HEK293 (cell line): Measurements from ENCODE around the gene APOH.

ENCODE experiments used
- CTCF ChIA-PET: fragments of 350-600 bp; formaldehyde crosslinking; extraction: SDS; loops from one replicate; lab custom pipeline; 2021; ENCODE audit warnings: antibody characterized with exemption; lab: Yijun Ruan, JAX
- POLR2A ChIA-PET: fragments of 300-600 bp; formaldehyde crosslinking; extraction: SDS; loops from one replicate; lab custom pipeline; 2020; ENCODE audit warnings: antibody characterized with exemption, inconsistent platforms; lab: Yijun Ruan, JAX
- H3K27ac ChIP-seq: fragments of 200-500 bp; sonication (Bioruptor generic); 2 replicates; pipeline ENCODE4 v1.5.1; 2014; ENCODE audit warnings: low read depth, low read length, control low read depth, inconsistent platforms; ENCODE audit errors: extremely low read depth
- H3K36me3 ChIP-seq, 2 experiments: fragments of 200-500 bp in 1 of 2; sonication (Bioruptor generic) in 1 of 2; 1 replicate in 1 of 2; 2 replicates in 1 of 2; pipeline ENCODE4 v1.5.1; 2014 to 2017; ENCODE audit warnings: inconsistent platforms in 2 of 2, low read length in 2 of 2; ENCODE audit not compliant: control insufficient read depth in 2 of 2, insufficient read depth in 1 of 2
- H3K4me1 ChIP-seq: fragments of 200-500 bp; sonication (Bioruptor generic); 2 replicates; pipeline ENCODE4 v1.5.1; 2014; ENCODE audit warnings: mild to moderate bottlenecking, low read length, inconsistent platforms; ENCODE audit not compliant: control insufficient read depth, insufficient read depth
- H3K4me3 ChIP-seq: 2 replicates; pipeline ENCODE4 v1.5.1; 2011; ENCODE audit warnings: low read depth, mild to moderate bottlenecking, control low read depth, low read length, moderate library complexity
- H3K9me3 ChIP-seq: fragments of 200-500 bp; sonication (Bioruptor generic); 2 replicates; pipeline ENCODE4 v1.5.1; 2014; ENCODE audit warnings: low read depth, low read length, inconsistent platforms; ENCODE audit not compliant: control insufficient read depth, insufficient read depth
- EGR2 ChIP-seq: fragments of 450-650 bp; formaldehyde crosslinking; IDR thresholded peaks from 2 replicates; pipeline ENCODE4 v1.5.1; 2016; ENCODE audit warnings: low read depth, missing biosample characterization, missing genetic modification characterization
- GFI1B ChIP-seq: fragments of 450-650 bp; formaldehyde crosslinking; IDR thresholded peaks from 2 replicates; pipeline ENCODE4 v1.5.1; 2016; ENCODE audit warnings: missing biosample characterization, missing genetic modification characterization
- GLIS2 ChIP-seq: fragments of 450-650 bp; formaldehyde crosslinking; IDR thresholded peaks from 2 replicates; pipeline ENCODE4 v1.5.1; 2016; ENCODE audit warnings: missing biosample characterization, missing genetic modification characterization
- KLF16 ChIP-seq: fragments of 450-650 bp; formaldehyde crosslinking; IDR thresholded peaks from 2 replicates; pipeline ENCODE4 v1.5.1; 2017; ENCODE audit warnings: missing biosample characterization, missing genetic modification characterization
- KLF7 ChIP-seq: fragments of 450-650 bp; formaldehyde crosslinking; IDR thresholded peaks from 2 replicates; pipeline ENCODE4 v1.5.1; 2016; ENCODE audit warnings: missing biosample characterization, missing genetic modification characterization, borderline replicate concordance
- MYNN ChIP-seq: fragments of 450-650 bp; formaldehyde crosslinking; IDR thresholded peaks from 2 replicates; pipeline ENCODE4 v1.5.1; 2016; ENCODE audit warnings: missing biosample characterization, missing genetic modification characterization, borderline replicate concordance
- MZF1 ChIP-seq: fragments of 450-650 bp; formaldehyde crosslinking; IDR thresholded peaks from 2 replicates; pipeline ENCODE4 v1.5.1; 2017; ENCODE audit warnings: missing biosample characterization, missing genetic modification characterization, borderline replicate concordance
- TCF7L2 ChIP-seq: IDR thresholded peaks from 2 replicates; pipeline ENCODE4 v1.6.1; 2011; ENCODE audit warnings: low read depth, mild to moderate bottlenecking, inconsistent platforms, low read length, moderate library complexity, borderline replicate concordance
- ZNF121 ChIP-seq: fragments of 450-650 bp; formaldehyde crosslinking; IDR thresholded peaks from 2 replicates; pipeline ENCODE4 v1.5.1; 2016; ENCODE audit warnings: missing biosample characterization, missing genetic modification characterization
- ZNF138 ChIP-seq: fragments of 450-650 bp; formaldehyde crosslinking; IDR thresholded peaks from 2 replicates; pipeline ENCODE4 v1.5.1; 2016; ENCODE audit warnings: missing biosample characterization, missing genetic modification characterization, borderline replicate concordance
- ZNF140 ChIP-seq: fragments of 450-650 bp; formaldehyde crosslinking; IDR thresholded peaks from 2 replicates; pipeline ENCODE4 v1.5.1; 2016; ENCODE audit warnings: missing biosample characterization, missing genetic modification characterization
- ZNF292 ChIP-seq: fragments of 450-650 bp; formaldehyde crosslinking; IDR thresholded peaks from 2 replicates; pipeline ENCODE4 v1.5.1; 2016; ENCODE audit warnings: low read depth, missing biosample characterization, missing genetic modification characterization, borderline replicate concordance
- ZNF366 ChIP-seq: fragments of 450-650 bp; formaldehyde crosslinking; conservative IDR thresholded peaks from 2 replicates; pipeline ENCODE4 v1.5.1; 2016; ENCODE audit warnings: missing biosample characterization, missing genetic modification characterization
- ZNF473 ChIP-seq: fragments of 450-650 bp; formaldehyde crosslinking; IDR thresholded peaks from 2 replicates; pipeline ENCODE4 v1.5.1; 2017; ENCODE audit warnings: missing biosample characterization, missing genetic modification characterization
- ZNF626 ChIP-seq: fragments of 450-650 bp; sonication (Bioruptor Pico); formaldehyde crosslinking; IDR thresholded peaks from 2 replicates; pipeline ENCODE4 v1.5.1; 2018; ENCODE audit warnings: missing biosample characterization, missing genetic modification characterization, inconsistent platforms
- ZNF843 ChIP-seq: fragments of 450-650 bp; formaldehyde crosslinking; IDR thresholded peaks from 2 replicates; pipeline ENCODE4 v1.5.1; 2016; ENCODE audit warnings: missing biosample characterization, missing genetic modification characterization
- TF ChIP-seq, protein P1 (sequence below): fragments of 450-650 bp; formaldehyde crosslinking; IDR thresholded peaks from 2 replicates; pipeline ENCODE4 v1.5.1; 2016; ENCODE audit warnings: missing biosample characterization, missing genetic modification characterization
- TF ChIP-seq, protein P2 (sequence below): fragments of 450-650 bp; formaldehyde crosslinking; IDR thresholded peaks from 2 replicates; pipeline ENCODE4 v1.5.1; 2016; ENCODE audit warnings: missing biosample characterization, missing genetic modification characterization
- TF ChIP-seq, protein P3 (sequence below): IDR thresholded peaks from 2 replicates; pipeline ENCODE4 v1.6.1; 2011; ENCODE audit warnings: mild to moderate bottlenecking, low read depth, low read length, borderline replicate concordance

APOH gene

GRCh38 chr17:66222798-66223350 lies 6.3 kb downstream of the APOH start:
- POLR2A ChIA-PET, result no interaction called here
- no peak for TF ChIP-seq MZF1 (tag by site-specific recombination)
- TF ChIP-seq, protein P1, sequence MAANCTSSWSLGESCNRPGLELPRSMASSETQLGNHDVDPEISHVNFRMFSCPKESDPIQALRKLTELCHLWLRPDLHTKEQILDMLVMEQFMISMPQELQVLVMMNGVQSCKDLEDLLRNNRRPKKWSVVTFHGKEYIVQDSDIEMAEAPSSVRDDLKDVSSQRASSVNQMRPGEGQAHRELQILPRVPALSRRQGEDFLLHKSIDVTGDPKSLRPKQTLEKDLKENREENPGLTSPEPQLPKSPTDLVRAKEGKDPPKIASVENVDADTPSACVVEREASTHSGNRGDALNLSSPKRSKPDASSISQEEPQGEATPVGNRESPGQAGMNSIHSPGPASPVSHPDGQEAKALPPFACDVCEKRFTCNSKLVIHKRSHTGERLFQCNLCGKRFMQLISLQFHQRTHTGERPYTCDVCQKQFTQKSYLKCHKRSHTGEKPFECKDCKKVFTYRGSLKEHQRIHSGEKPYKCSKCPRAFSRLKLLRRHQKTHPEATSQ (tag by site-specific recombination), result no peak
- no peak for TF ChIP-seq TCF7L2
- TF ChIP-seq ZNF626 (tag by site-specific recombination), result no peak
- TF ChIP-seq EGR2 (tag by site-specific recombination), result no peak
- TF ChIP-seq KLF7 (tag by site-specific recombination), result no peak
- no peak for TF ChIP-seq ZNF473 (tag by site-specific recombination)
- TF ChIP-seq ZNF292 (tag by site-specific recombination), result no peak
- no peak for TF ChIP-seq MYNN (tag by site-specific recombination)
- TF ChIP-seq ZNF843 (tag by site-specific recombination), result no peak
- no peak for TF ChIP-seq ZNF138
- TF ChIP-seq, all 188 proteins: peak for 0
- no peaks in the 10 kb centered on the region for H3K36me3 ChIP-seq
- CTCF ChIA-PET, result no interaction called here
- H3K9me3 ChIP-seq, result no peaks in the 10 kb centered on the region
- no peak overlapping the region for H3K27ac ChIP-seq
- no peaks in the 10 kb centered on the region for H3K4me1 ChIP-seq
- no peak overlapping the region for H3K4me3 ChIP-seq

DNA sequence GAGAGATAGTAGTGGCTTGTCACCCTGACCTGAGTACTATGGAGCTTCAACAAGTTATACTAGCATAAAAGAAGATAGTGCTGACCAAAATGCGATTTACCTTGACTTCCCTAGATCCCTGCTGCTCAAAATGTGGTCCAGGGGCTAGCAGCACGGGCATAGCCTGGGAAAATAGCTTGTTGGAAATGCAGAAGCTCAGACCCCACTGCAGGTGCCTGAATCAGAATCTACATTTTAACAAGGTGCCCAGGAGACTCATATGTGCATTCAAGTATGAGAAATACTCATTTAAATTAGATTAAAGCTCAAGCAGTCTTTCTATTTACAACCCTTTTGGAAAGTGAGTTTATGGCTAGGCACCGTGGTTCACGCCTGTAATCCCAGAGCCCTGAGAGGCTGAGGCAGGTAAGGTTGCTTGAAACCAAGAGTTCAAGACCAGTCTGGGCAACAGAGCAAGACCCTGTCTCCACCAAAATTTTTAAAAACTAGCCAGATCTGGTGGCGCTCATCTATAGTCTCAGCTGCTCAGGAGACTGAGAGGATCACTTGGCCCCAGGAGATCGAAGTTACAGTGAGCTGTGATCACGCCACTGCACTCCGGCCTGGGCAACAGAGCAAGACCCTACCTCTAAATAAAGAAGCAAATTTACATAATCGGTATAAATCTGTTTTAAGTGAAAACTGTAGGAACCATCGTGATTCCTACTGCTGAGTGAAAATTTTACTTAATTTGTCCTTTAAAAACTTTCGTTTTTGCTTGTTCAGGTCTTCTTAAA lies 7.3 kb downstream of the APOH start:
- no peak overlapping the region for H3K27ac ChIP-seq
- H3K36me3 ChIP-seq, result no peaks in the 10 kb centered on the region
- ChIA-PET POLR2A (no interaction called here), CTCF (interaction anchor here (0.7 kb wide), 2 partner anchors 176 to 366 kb away, joined by 3 read pairs; no protein-coding TSS in a partner anchor)
- no peak overlapping the region for H3K4me3 ChIP-seq
- H3K4me1 ChIP-seq, result no peaks in the 10 kb centered on the region
- no peaks in the 10 kb centered on the region for H3K9me3 ChIP-seq
- TF ChIP-seq, protein P2, sequence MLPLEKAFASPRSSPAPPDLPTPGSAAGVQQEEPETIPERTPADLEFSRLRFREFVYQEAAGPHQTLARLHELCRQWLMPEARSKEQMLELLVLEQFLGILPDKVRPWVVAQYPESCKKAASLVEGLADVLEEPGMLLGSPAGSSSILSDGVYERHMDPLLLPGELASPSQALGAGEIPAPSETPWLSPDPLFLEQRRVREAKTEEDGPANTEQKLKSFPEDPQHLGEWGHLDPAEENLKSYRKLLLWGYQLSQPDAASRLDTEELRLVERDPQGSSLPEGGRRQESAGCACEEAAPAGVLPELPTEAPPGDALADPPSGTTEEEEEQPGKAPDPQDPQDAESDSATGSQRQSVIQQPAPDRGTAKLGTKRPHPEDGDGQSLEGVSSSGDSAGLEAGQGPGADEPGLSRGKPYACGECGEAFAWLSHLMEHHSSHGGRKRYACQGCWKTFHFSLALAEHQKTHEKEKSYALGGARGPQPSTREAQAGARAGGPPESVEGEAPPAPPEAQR (tag by site-specific recombination), result no peak
- TF ChIP-seq ZNF121, result peak; percentile 41; the same call in 1 of the 2 replicates

- CTCF ChIA-PET, result interaction anchor here (0.7 kb wide), 1 partner anchor 177 kb away, joined by 3 read pairs; no protein-coding TSS in a partner anchor
- H3K4me3 ChIP-seq, result no peak overlapping the region
- POLR2A ChIA-PET, result no interaction called here
- H3K27ac ChIP-seq, result no peak overlapping the region
- H3K36me3 ChIP-seq, result no peaks in the 10 kb centered on the region
- TF ChIP-seq GLIS2 (tag by site-specific recombination) (no peak), GFI1B (tag by site-specific recombination) (no peak), KLF16 (tag by site-specific recombination) (no peak), ZNF366 (tag by site-specific recombination) (peak; percentile 47; the same call in 1 of the 2 replicates), ZNF140 (no peak)
- TF ChIP-seq, protein P3, sequence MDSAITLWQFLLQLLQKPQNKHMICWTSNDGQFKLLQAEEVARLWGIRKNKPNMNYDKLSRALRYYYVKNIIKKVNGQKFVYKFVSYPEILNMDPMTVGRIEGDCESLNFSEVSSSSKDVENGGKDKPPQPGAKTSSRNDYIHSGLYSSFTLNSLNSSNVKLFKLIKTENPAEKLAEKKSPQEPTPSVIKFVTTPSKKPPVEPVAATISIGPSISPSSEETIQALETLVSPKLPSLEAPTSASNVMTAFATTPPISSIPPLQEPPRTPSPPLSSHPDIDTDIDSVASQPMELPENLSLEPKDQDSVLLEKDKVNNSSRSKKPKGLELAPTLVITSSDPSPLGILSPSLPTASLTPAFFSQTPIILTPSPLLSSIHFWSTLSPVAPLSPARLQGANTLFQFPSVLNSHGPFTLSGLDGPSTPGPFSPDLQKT, result no peak
- no peaks in the 10 kb centered on the region for H3K4me1 ChIP-seq
- no peaks in the 10 kb centered on the region for H3K9me3 ChIP-seq
These were observed 7.9 kb downstream of the APOH start for GRCh38 chr17:66221343-66221742.
